GM11168 (cell line): ENCODE data around the gene ANGPTL2.
"Not testable (repeated sequence)": the region's sequence is repeated elsewhere in the genome, so short reads cannot be mapped to it uniquely, and the experiment has no call there.

Experiments used
- in situ Hi-C: fragments of 300-500 bp; cut with MboI; formaldehyde crosslinking; loops from one replicate; pipeline ENCODE4 v1.12.0; 2022; ENCODE audit warnings: low sequenced_read_pairs; ENCODE audit not compliant: unreplicated experiment

Gene ANGPTL2

GRCh38 chr9:127155314-127155960 lies 33.0 kb upstream of the ANGPTL2 start:
- in situ Hi-C loops: no loop called here

GRCh38 chr9:127154390-127155191 lies 32.2 kb upstream of the ANGPTL2 start:
- in situ Hi-C loops: no loop called here

GRCh38 chr9:127154003-127154389 lies 31.6 kb upstream of the ANGPTL2 start:
- in situ Hi-C loops: no loop called here

DNA sequence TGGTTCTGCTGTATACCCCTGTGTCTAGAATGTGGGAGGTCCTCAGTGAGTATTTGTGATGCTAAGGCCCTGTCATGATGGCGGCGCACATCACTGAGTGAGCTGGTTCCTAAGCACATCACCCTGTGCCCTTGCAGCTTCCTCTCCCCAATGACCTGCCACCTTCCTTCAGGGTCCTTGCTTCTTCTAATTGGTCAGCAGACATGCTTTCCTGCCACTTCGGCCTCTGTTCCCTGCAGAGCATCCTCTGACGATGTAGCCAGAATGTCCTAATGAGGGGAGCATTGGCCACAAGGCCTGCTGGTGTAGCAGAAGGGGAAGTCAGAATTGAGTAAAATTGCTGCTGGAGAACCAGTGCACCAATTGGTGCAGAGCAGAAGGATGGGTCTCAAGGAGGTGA lies 31.1 kb upstream of the ANGPTL2 start:
- in situ Hi-C loops: no loop called here

GRCh38 chr9:127149463-127150390 lies 27.3 kb upstream of the ANGPTL2 start:
- in situ Hi-C loops: no loop called here

DNA sequence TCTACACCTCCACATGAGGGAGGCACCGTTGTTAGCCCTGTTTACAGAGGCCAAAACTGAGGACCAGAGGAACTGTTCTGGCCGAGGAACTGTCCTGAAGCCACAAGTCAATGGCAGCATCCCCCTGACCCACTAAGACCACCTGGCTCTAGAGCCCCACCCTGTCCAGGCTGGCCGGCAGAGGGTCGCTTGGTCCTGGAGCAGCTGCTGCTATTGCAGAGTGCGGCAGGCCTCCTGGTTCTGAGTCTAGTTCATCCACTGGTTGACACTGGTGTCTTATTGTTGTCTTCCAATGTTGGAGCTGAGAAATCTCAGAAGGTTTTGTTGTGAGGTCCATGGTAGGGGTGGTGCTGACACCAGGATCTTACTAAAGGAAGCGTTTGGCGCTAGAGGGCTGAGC lies 26.6 kb upstream of the ANGPTL2 start:
- in situ Hi-C loops: no loop called here

DNA sequence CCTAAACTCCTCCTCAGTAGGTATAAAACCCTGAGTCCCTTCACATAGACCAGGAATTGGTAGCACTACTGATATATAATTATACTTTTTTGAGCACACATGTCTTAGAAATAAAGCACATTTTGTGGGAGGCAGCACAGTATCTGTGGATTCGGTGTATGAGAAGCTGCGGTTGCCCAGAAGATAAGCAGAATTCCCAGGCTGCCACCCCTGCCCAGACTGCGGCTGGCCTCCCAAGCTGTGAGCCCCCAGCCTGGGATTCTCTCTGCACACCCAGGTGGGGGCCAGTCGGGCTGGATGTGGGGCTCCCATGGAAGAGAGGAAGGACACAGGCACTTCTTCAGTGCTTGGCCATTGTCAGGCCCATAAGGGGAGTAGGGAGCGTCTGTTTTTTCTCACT lies 25.6 kb upstream of the ANGPTL2 start:
- in situ Hi-C loops: no loop called here

DNA sequence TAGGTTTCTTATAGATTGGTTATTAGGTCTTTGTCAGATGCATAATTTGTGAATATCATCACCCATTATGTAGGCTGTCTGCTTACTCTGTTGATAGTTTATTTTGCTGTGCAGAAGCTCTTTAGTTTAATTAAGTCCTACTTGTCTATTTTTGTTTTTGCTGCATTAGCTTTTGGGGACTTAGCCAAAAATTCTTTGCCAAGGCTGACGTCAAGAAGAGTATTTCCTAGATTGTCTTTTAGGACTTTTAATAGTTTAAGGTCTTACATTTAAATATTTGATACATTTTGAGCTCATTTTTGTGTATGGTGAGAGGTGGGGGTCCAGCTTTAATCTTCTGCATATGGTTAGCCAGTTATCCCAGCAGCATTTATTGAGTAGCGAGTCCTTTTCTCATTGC lies 24.8 kb upstream of the ANGPTL2 start:
- in situ Hi-C loops: no loop called here

DNA sequence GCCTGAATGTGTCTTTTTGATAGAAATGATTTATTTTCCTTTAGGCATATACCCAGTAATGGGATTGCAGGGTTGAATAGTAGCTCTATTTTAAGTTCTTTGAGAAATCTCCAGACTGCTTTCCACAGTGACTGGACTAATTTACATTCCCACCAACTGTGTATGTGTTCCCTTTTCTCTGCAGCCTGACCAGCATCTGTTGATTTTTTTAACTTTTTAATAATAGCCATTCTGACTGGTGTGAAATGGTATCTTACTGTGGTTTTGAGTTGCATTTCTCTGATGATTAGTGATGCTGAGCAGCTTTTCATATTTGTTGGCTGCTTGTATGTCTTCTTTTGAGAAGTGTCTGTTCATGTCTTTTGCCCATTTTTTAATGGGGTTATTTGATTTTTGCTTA lies 24.4 kb upstream of the ANGPTL2 start:
- in situ Hi-C loops: not testable (repeated sequence)

DNA sequence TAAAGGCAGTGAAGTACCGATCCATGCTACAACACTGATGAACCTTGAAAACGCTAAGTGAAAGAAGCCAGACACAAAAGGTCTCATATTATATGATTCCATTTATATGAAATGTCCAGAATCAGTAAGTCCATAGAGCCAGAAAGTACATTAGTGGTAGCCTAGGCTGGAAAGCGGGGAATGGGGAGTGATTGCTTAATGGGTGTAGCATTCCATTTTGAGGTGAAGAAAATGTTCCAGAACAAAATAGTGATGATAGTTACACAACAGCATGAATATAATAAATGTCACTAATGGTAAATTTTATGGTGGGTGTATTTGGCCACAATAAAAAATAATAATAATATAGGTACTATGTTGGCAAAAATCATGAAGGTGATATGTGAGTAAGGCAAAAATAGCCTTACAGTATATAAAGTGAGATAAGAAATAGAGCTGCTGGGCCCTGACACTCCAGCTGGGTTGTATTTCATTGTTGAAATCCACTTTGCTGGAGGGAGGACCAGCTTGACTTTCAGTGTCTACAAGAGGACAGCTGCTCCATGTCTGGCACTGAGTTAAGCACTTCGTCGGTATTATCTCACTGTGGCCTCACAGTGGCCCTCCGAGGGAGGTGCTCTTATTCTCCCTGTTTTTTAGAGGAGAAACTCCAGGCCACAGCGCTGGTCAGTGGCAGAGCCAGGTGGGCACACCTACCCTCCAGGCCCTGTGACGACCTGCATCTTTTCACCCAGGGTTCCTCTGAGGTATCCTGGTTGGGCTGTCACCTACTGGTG lies 22.4 kb upstream of the ANGPTL2 start:
- in situ Hi-C loops: no loop called here

DNA sequence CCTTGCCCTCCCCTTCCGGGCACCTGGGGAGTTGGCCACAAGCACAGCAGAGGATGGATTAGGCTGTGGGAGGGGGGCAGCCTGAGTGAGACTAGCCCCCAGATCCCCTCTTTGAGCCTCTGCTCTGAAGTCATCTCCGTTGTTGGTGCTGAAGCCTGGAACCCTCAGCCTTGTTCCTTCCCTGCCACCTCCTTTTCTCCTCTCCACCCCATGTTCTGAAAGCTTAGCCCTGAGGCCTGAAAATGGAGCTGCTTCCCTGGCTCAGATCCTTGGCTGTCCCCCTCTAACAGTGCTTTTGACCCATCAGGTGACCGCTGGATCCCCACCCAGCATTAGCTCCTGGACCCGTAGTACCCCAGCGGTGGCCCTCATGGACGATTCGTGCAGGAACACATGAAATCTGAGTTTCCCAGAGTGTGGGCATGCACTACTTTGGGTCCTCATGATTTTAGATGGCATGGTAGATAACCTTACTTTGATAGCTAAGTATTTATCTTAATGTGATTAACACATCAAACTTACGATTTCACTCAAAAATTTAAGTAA lies 21.6 kb upstream of the ANGPTL2 start:
- in situ Hi-C loops: no loop called here

DNA sequence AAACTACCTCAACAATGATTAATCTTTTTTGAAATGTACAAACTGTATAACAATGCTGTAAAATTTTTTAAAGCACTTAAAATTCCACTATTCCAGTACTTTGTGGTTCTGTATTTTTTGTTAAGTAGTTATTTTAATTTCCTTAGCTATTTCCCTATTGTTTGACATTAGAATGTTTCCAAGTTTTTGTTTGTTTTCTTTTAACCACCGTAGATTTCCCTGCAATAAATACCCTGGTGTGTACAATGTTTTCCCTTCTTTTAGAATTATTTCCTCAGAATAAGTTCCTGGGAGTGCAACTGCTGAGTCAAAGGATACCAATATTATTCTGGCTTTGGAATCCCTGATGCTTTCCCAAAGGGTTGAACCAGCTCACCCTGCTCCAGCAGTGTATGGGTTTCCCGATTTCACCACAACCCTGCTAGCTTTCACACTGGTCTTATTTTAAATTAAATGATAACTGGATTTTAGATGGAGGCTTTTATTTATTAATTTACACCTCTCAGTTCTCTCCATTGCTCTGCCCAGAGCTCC lies 20.6 kb upstream of the ANGPTL2 start:
- in situ Hi-C loops: no loop called here

DNA sequence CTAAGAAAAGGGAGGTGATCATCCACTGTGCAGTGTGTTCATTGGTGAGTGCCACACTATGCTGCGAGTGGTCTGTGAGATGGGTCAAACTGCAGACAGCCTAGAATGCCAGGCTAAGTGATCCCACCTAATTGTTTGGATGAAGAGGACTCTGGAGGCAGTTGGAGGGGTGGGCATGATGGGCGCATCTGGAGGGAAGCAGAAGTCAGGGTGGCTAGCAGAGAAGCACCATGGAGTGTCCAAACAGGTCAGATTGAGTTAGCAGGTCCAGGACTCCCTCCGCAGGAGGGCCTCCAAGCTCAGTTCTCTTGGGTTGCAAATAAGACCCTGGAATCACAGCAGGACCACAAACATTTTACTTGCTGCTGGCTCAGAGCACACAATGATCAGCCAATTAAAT lies 19.9 kb upstream of the ANGPTL2 start:
- in situ Hi-C loops: no loop called here

DNA sequence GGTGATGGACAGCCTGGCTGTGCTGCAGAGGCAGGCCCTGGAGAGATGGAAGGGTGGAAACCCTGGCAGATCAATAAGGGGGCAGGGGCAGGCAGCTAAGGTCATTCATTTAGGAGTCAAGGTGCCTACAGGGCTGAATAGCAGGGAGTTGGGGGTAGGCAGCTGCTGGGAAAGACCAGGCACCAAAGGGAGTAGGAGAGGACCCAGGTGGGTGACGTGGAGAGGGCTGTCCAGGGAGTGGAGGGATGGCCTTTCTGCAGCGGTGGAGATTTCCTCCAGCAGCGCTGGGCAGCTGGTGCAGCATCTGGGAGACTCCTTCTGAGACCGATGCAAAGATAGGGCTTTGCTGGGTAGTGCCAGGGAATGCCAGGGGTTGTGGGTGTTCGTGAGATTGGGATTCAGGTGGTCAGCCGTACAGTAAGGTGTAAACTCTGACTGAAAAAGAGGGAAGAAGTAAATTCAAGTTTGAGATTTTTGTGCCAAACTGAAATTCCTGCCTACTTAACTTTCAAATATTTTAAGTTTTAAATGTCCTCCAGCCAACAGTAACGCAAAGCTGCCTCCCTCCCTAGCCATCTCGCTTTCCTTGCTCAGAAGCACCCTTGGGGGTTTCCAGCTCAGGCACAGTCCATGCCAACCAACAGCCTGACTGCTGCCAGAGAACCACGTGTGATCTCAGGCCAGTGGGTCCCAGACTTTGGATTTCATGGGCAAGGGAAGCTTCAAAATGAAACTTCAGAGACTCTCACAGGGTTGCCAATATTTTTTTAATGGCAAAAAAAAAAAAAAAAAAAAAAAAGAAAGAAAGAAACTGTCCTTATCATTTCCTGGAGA lies 18.6 kb upstream of the ANGPTL2 start:
- in situ Hi-C loops: no loop called here

GRCh38 chr9:127140181-127140580 lies 17.7 kb upstream of the ANGPTL2 start:
- in situ Hi-C loops: no loop called here

GRCh38 chr9:127139775-127140174 lies 17.3 kb upstream of the ANGPTL2 start:
- in situ Hi-C loops: no loop called here

DNA sequence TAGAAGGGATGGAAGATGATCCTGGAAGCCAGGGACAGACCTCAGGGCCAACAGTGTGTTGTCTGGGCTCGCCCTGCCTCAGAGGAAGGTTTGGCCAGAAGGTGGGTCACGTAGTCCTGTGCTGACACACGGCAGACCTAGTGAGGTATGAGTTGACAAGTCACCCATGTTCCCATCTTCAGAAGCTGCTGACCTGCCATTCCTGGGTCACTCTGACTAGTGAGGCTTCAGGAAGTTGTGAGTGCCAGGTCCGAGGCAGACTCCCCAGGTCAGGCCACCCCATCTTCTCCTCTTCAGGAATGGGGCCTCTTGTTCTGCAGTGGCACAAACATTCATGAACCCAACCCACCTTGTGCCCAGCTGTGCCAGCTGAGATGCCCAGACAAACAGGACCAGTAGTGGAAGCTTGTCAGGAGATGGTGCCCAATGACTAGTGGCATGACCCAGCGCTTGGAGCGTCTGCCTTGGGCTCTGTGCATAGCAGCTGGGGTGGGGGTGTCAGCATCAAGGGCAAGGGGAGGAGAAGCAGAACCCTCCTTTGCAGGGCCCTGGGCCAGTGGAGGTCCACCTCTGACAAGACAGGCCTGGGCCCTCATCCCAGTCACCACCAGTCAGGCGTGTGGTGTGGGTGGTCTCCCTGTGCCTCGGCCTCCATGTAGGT lies 16.8 kb upstream of the ANGPTL2 start:
- in situ Hi-C loops: no loop called here

DNA sequence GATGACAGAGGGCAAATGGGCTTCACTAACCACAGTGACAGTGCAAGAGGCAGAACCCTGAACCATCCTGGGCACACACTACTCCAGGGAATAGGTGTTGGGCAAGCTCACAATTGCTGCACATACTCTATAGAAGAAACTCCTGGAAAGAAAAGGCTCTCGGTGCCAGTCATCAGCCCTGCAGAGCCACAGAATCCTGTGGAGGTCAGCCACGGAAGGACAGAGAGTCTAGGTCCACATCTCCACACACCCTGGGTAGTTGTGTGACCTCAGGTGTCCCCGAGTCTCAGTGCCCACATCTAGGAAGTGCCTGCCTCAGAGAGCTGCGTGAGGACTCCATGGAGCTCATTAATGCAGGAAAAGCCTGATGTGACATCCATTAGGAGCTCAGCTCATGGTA lies 16.0 kb upstream of the ANGPTL2 start:
- in situ Hi-C loops: no loop called here
